ENCODE data around the gene LRP6.

GRCh38 chr12:12198124-12198523 lies 68.7 kb downstream of the LRP6 start:
- TF ChIP-seq POLR2A (IDR thresholded peaks at IDR 0.05) (no peak), CTCF (IDR thresholded peaks at IDR 0.05) (no peak)

Measured in adrenal gland (tissue), 5 donors.